ENCODE results near the gene TF. TPM values are rescaled to one million over a fixed set of nuclear protein-coding genes. Genes with fewer than 3 reads are reported as not detected.

Gene TF
- total and polyA plus RNA-seq, 2 of the 8 experiments (the other 6 are each of a cell fraction or from before 2014, with no cell fraction given) = 0.02 to 0.26 TPM

- TF ChIP-seq CHD7 (IDR thresholded peaks at IDR 0.05; ENCODE audit: insufficient replicate concordance, low read length) (no peak), E2F6 (IDR thresholded peaks at IDR 0.05) (peak; percentile 32; the same call in 1 of the 2 replicates), BACH1 (IDR thresholded peaks at IDR 0.05; ENCODE audit: low read length) (no peak), GABPA (IDR thresholded peaks at IDR 0.05; ENCODE audit: borderline replicate concordance, insufficient read depth, low read length) (no peak), ATF2 (IDR thresholded peaks at IDR 0.05; ENCODE audit: low read length) (no peak), TCF12 (IDR thresholded peaks at IDR 0.05; ENCODE audit: low read depth, low read length) (no peak), CEBPB (IDR thresholded peaks at IDR 0.05; ENCODE audit: low read depth, low read length) (no peak), JUN (IDR thresholded peaks at IDR 0.05; ENCODE audit: low read depth, low read length) (no peak)
Measured at GRCh38 chr3:133805702-133806475, 59.7 kb downstream of the TF start, which contains the start of gene SRPRB (continued).
